A673 (cell line): ENCODE data around the gene ANP32A. TPM values are rescaled to one million over a fixed set of nuclear protein-coding genes. Genes with fewer than 3 reads are reported as not detected.

Source experiments
- BruUV-seq: library from RNA; stranded (reverse); fragments of 400-500 nt; replicated peaks from 2 replicates; lab custom pipeline; 2021; lab: Mats Ljungman, UMichigan
- CTCF ChIA-PET: fragments of 300-600 bp; sonication (Branson Sonifier 250); formaldehyde crosslinking; loops from one replicate; lab custom pipeline; 2022; ENCODE audit warnings: antibody characterized with exemption; lab: Charles Lee
- POLR2A ChIA-PET: fragments of 300-600 bp; sonication (Branson Sonifier 250); formaldehyde crosslinking; loops from one replicate; lab custom pipeline; 2022; ENCODE audit warnings: antibody characterized with exemption; ENCODE audit not compliant: low non-redundant PET; lab: Charles Lee
- DNase-seq: peaks from one replicate; pipeline ENCODE4 v3.0.0-alpha.2; 2015; ENCODE audit warnings: low spot score
- H3K27ac ChIP-seq: fragments of 200-600 bp; sonication (generic); 2 replicates; pipeline ENCODE4 v1.5.1; 2016; ENCODE audit warnings: mixed run types, low read depth, mild to moderate bottlenecking, mixed read lengths, antibody characterized with exemption, low read length; ENCODE audit not compliant: poor library complexity, severe bottlenecking
- H3K27me3 ChIP-seq: fragments of 200-600 bp; sonication (generic); replicated peaks from 2 replicates; pipeline ENCODE4 v1.6.1; 2017; ENCODE audit warnings: mixed run types, low read depth, mild to moderate bottlenecking, mixed read lengths, antibody characterized with exemption, low read length; ENCODE audit not compliant: insufficient read depth, poor library complexity
- H3K36me3 ChIP-seq: fragments of 200-600 bp; sonication (generic); 2 replicates; pipeline ENCODE4 v1.6.1; 2016; ENCODE audit warnings: mixed run types, mild to moderate bottlenecking, mixed read lengths, antibody characterized with exemption, low read length; ENCODE audit not compliant: insufficient read depth, poor library complexity, severe bottlenecking
- H3K4me1 ChIP-seq: fragments of 200-600 bp; sonication (generic); 2 replicates; pipeline ENCODE4 v1.6.1; 2017; ENCODE audit warnings: mixed run types, mild to moderate bottlenecking, mixed read lengths, antibody characterized with exemption, low read length; ENCODE audit not compliant: insufficient read depth, poor library complexity, severe bottlenecking
- H3K4me3 ChIP-seq: fragments of 200-600 bp; sonication (generic); 2 replicates; pipeline ENCODE4 v1.5.1; 2016; ENCODE audit warnings: low read depth, mixed run types, mild to moderate bottlenecking, mixed read lengths, low read length; ENCODE audit not compliant: poor library complexity, severe bottlenecking
- H3K9me3 ChIP-seq: fragments of 200-600 bp; sonication (generic); 2 replicates; pipeline ENCODE4 v1.6.1; 2016; ENCODE audit warnings: mixed run types, low read depth, mild to moderate bottlenecking, mixed read lengths, antibody characterized with exemption, low read length; ENCODE audit not compliant: poor library complexity, severe bottlenecking
- CTCF ChIP-seq: fragments of 300-800, 200-600 bp; sonication (generic); conservative IDR thresholded peaks from 2 replicates; pipeline ENCODE4 v1.5.1; 2017; ENCODE audit warnings: low read depth, mild to moderate bottlenecking, antibody characterized with exemption, low read length, moderate library complexity, mixed read lengths
- EZH2 ChIP-seq: fragments of 200-600 bp; sonication (generic); IDR thresholded peaks from 2 replicates; pipeline ENCODE4 v1.6.1; 2017; ENCODE audit warnings: borderline replicate concordance, low read depth, mild to moderate bottlenecking, mixed read lengths, antibody characterized with exemption, low read length; ENCODE audit not compliant: poor library complexity, severe bottlenecking
- intact Hi-C: fragments of 100-400 bp; cut with micrococcal nuclease; formaldehyde crosslinking; loops from one replicate; pipeline ENCODE4 v1.10.0; 2022; ENCODE audit not compliant: unreplicated experiment
- total RNA-seq: library from RNA; stranded (reverse); gene quantifications from 2 replicates; pipeline ENCODE4 v1.2.3, GENCODE V29; 2021

Gene ANP32A
- total RNA-seq, 1 experiment from 2014 or later = 331 TPM

GRCh38 chr15:68775671-68776476 lies 44.8 kb downstream of the ANP32A start:
- ChIA-PET CTCF (interaction anchor here (1.0 kb wide), 1 partner anchor 100 kb away, joined by 3 read pairs; no protein-coding TSS in a partner anchor), POLR2A (no interaction called here)
- BruUV-seq = no TSS peak
- Histone ChIP-seq H3K27me3 (no peaks in the 10 kb centered on the region), H3K4me3 (no peak overlapping the region), H3K4me1 (no peaks in the 10 kb centered on the region), H3K27ac (no peak overlapping the region), H3K36me3 (peaks cover 33% of the 10 kb centered on the region), H3K9me3 (no peaks in the 10 kb centered on the region)
- TF ChIP-seq CTCF (no peak), EZH2 (no peak)
- DNase-seq = no peak
- intact Hi-C loops = no loop called here

- Histone ChIP-seq H3K36me3 (peaks cover 26% of the 10 kb centered on the region), H3K4me3 (no peak overlapping the region), H3K9me3 (no peaks in the 10 kb centered on the region), H3K4me1 (no peaks in the 10 kb centered on the region), H3K27me3 (no peaks in the 10 kb centered on the region), H3K27ac (no peak overlapping the region)
- intact Hi-C loops = no loop called here
- no peak for DNase-seq
- TF ChIP-seq EZH2 = no peak
- no peak for TF ChIP-seq CTCF
- BruUV-seq = no TSS peak
- ChIA-PET CTCF (interaction anchor here (1.0 kb wide), 1 partner anchor 101 kb away, joined by 3 read pairs; no protein-coding TSS in a partner anchor), POLR2A (interaction anchor here (0.6 kb wide), 1 partner anchor 1752 kb away, joined by 3 read pairs; no protein-coding TSS in a partner anchor)
Observed at GRCh38 chr15:68775236-68775577, 45.5 kb downstream of the ANP32A start.

- intact Hi-C loops = no loop called here
- TF ChIP-seq EZH2 (no peak), CTCF (no peak)
- H3K4me3 ChIP-seq = no peak overlapping the region
- POLR2A ChIA-PET = interaction anchor here (0.6 kb wide), 1 partner anchor 1752 kb away, joined by 3 read pairs; no protein-coding TSS in a partner anchor
- no peaks in the 10 kb centered on the region for H3K4me1 ChIP-seq
- BruUV-seq = no TSS peak
- peaks cover 21% of the 10 kb centered on the region for H3K36me3 ChIP-seq
- CTCF ChIA-PET = no interaction called here
- no peak overlapping the region for H3K27ac ChIP-seq
- H3K9me3 ChIP-seq = no peaks in the 10 kb centered on the region
- DNase-seq = no peak
- no peaks in the 10 kb centered on the region for H3K27me3 ChIP-seq
Observed at GRCh38 chr15:68774521-68775235, 46.0 kb downstream of the ANP32A start.
